Stimulated activated CD8-positive, alpha-beta memory T cell treated with anti-CD3 and anti-CD28 coated beads, Interleukin-12 subunit alpha, Interleukin-12 subunit beta, amount 100 ng/mL, for 24 hours (primary cell): ENCODE data around the gene CORO7.
"Not testable (repeated sequence)": the region's sequence is repeated elsewhere in the genome, so short reads cannot be mapped to it uniquely, and the experiment has no call there.

Experiments used
- DNase-seq: peaks from one replicate; pipeline ENCODE4 v3.0.0-alpha.2; 2020; ENCODE audit errors: extremely low read depth

CORO7 gene

DNA sequence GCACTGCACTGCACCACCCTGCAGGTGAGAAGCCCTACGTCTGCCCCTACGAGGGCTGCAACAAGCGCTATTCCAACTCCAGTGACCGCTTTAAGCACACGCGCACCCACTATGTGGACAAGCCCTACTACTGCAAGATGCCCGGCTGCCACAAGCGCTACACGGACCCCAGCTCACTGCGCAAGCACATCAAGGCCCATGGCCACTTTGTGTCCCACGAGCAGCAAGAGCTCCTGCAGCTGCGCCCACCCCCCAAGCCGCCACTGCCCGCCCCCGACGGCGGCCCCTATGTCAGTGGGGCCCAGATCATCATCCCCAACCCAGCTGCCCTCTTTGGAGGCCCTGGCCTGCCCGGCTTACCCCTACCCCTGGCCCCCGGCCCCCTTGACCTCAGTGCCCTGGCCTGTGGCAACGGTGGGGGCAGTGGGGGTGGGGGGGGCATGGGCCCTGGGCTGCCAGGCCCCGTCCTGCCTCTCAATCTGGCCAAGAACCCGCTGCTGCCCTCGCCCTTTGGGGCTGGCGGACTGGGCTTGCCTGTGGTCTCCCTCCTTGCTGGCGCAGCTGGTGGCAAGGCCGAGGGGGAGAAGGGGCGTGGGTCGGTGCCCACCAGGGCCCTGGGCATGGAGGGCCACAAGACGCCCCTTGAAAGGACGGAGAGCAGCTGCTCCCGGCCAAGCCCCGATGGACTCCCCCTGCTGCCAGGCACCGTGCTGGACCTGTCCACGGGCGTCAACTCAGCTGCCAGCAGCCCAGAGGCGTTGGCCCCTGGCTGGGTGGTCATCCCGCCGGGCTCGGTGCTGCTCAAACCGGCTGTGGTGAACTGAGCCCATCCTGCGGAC, 79.5 kb downstream of the CORO7 start:
- DNase-seq = no peak

DNA sequence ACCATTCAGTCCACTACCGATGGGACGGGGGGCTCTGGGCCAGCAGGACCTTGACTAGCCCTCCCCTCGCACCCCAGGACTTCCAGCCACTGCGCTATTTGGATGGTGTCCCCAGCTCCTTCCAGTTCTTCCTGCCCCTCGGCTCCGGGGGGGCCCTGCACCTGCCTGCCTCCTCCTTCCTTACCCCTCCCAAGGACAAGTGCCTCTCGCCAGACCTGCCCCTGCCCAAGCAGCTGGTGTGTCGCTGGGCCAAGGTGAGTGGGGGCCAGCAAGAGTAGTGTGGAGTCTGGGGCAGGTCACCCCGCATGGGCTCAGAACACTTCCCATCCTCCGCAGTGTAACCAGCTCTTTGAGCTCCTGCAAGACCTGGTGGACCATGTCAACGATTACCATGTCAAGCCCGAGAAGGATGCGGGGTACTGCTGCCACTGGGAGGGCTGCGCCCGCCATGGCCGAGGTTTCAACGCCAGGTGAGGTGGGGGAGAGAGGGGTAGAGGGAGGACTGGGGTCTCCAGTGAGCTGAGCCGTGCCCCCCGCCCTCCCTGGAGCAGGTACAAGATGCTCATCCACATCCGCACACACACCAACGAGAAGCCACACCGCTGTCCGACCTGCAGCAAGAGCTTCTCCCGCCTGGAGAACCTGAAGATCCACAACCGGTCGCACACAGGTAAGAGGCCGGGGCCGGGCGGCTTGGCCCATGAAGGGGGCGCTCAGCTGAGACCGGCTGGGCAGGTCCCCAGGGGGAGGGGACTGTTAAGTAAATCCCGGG, 81.5 kb downstream of the CORO7 start:
- DNase-seq = no peak

DNA sequence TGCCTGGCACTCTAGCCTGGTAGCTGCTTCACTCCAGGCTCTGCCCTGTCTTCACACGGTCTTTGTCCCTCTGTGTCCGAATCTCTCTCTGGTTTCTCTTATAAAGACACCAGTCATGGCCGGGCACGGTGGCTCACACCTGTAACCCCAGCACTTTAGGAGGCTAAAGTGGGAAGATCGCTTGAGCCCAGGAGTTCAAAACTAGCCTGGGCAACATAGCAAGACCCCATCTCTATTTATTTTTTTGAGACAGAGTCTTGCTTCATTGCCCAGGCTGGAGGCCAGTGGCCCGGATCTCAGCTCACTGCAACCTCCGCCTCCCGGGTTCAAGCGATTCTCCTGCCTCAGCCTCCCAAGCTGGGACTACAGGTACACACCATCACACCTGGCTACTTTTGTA, 82.7 kb downstream of the CORO7 start:
- DNase-seq = not testable (repeated sequence)

DNA sequence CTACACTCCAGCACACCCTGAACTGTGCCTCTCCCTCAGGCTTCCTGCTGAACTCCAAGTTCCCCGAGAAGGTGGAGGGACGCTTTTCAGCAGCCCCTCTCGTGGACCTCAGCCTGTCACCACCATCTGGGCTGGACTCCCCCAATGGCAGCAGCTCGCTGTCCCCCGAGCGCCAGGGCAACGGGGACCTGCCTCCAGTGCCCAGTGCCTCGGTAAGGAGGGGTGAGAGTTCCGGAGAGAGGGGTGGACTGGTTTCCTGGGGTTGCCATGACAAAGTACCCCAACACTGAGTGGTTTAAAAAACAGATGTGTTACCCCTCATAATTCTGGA, 83.1 kb downstream of the CORO7 start:
- DNase-seq = no peak

DNA sequence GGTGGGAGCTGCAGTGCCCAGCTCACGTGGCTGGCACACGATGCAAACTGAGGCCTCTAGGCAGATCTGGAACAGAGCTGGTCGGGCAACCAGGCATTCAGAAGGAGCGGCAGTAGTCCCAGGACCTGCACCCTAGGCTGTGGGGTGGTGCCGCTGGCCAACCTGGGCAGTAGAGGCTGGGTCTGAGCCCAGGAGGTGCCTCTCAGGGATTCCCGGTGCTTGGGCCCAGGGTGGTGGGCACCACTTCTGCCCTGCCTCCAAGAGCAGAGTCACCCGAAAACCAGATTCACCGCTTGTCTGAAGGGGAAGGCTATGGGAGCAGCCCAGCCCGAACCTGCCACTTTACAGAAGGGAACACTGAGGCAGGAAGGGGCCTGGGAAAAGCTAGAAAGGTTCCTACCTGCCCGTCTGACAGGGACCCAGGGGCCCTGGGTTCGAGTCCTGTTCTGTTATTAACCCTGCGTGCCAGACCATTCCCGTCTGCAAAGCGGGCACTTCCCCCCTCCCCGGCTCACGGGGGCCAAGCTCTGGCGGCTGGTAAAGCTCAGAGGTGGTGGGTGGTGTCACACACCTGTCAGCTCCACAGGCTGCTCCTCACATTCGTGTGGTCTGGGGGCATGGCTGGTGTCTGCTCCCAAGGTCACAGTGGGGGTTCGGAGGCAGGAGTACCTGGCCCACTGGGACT, 83.6 kb downstream of the CORO7 start:
- no peak for DNase-seq

DNA sequence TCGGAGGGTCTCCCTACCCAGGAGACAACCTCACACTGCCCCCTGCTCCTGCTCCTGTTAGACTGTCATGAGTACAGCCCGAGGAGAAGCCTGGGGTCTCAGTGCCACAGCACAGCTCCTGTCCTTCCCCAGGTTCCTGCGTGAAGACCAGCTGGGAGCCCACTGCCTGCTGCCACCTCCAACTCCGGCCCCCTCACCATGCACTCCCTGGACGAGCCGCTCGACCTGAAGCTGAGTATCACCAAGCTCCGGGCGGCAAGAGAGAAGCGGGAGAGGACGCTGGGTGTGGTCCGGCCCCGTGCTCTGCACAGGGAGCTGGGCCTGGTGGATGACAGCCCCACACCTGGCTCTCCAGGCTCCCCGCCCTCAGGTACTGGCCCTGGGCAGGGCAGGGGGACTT, 84.3 kb downstream of the CORO7 start:
- no peak for DNase-seq

DNA sequence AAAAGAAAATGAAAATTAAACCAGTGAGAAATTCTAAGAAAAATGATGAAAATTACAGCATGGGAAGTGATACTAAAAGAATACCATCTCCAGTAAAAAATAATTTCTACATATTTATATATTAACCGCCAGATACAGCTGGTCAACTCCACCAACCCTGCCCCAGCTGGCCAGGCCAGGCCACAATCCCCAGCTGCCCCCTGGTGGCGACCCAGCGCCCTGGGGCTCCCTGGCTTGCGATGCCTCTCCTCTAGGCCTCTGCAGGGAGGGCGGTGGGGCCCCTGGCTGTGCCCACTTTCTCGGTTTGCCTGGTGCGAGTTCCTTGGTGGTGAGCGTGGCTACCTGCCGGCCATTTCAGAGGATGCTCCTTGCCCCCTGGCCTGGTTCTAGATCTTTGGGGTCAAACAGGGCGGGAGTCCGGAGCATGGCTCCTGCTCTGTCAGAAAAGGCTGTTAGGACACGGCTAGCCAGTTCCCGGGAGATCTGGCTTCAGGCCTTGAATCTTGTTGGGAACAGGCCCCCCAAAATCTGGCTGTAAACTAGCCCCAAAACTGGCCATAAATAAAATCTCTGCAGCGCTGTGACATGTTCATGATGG, 86.0 kb downstream of the CORO7 start:
- no peak for DNase-seq

DNA sequence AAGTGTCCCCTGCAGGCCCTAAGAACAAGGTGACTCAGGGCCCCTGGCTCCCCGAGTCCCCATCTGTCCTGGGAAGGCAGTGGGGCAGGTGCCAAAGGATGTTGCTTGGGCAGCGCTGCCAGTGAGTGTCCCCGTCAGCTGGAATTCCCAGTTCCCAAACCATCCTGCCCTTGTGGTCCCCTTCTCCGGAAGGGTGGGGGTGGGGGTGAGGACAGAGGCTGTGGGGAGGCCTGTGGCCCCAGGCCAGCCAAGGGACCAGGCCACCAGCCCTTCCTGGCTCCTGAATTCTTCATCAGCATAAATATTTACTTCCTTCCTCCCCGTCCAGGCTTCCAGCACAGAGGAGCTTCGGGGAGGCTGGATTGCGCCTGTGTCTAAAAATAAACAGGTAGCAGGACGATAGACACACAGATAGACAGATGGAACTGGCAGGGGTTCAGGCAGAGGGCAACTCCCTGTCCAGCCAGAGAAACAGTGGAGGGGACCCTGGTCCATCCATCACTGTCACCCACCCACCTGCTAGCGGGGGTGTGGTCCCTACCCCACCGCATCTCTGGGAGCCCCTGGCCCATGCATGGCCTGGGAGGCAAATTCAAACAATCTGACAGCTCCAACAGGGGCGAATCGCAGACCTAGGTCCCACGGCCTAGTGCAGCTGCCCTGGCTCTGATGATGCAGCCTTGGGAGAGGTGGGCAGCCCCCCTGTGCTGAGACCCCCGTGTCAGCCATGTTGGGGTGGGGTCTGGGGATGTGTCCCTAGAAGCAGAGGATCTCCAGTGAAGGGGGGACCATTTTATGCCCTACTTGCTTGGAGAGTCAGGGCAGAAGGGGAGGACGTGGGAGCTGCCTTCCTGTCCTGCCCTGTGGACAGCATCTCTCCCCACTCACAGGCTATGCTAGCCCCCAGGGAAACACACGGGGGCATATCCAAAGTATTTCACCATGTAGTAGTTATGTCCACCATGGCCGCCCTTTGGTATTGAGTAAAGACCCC, 87.3 kb downstream of the CORO7 start:
- no peak for DNase-seq

DNA sequence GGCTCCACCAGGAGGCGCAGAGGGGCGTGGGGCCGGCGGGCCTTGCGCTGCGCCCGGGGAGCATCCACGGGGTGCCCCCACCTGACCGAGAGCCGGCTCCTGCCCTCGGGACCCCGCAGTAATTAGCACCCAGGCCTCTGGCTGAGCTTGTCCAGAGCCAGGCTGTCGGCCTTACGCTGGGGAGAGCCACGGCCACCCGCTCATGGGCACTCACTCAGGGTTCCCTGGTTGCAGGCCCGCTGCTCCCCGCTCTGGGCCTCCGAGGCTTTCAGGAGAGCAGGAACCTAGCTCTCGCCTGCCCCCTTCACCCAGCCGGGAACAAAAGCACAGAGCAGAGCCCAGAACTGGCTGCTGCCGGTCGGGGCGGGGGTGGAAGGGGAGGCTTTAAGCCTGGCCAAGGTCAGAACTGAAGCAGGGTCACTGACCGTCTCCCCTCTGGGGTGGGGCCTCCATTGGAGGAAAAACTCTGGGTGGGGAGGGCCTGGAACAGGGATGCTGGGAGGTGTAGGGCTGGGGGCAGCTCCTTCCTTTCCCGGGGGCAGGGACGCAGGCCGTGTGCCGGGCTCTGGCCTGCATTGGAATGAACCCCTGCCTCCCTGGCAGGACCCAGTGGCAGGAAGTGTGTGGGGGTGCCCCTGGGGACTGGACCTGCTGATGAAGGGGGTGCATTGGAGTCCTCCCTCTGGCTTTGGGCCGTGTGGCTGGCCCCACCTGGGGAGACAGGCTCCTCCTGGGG, 88.2 kb downstream of the CORO7 start:
- no peak for DNase-seq

DNA sequence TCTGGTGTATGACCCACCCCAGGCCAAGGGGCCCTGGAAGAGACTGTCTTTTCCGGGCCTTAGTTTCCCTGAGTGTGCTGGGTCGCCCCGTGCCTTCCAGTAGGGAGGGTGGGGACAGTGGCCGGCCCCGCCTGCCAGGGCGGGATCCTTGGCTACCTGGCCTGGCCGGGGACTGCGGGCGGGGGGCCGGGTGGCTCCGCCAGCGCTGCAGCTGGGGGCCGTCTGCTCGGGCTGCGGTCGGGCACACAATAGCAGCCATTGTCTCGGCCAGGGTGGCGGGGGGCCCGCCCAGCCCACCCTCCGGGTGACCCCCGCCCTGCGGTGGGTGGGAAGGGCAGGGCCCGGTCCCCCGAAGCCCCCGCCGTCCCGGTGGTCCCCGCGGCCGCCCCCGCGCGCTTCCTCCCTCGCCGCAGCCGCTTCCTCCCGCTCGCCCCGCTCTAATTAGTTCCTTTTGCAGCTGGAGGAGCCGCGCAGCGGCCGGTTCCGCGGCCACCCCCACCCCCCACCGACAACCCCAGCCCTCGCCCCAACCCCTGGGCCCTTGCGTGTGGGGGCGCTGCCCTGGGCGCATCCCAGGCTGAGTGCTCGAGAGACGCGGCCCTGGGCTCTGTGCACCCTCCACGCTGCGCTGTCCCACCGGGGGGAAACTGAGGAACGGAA, 88.9 kb downstream of the CORO7 start:
- no peak for DNase-seq

DNA sequence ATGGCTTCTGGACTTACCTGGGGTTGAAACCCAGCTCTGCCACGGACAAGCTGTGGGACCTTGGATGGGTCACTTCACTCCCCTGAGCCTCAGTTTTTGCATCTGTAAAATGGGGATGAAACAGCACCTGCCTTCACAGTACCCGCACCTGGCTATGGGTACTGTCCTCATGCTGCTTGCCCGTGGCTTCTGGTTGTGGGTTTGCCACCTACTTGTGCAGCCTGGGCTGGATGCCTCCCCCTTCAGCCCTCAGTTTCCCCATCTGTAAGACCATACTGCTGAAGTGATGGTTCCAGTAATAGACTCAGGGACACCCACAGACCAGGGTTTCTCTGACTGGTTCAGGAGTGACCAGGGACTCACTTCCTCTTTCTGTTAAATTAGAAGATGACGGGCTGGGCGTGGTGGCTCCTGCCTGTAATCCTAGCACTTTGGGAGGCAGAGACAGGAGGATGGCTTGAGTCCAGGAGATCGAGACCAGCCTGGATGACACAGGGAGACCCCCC, 91.1 kb downstream of the CORO7 start:
- DNase-seq = no peak

DNA sequence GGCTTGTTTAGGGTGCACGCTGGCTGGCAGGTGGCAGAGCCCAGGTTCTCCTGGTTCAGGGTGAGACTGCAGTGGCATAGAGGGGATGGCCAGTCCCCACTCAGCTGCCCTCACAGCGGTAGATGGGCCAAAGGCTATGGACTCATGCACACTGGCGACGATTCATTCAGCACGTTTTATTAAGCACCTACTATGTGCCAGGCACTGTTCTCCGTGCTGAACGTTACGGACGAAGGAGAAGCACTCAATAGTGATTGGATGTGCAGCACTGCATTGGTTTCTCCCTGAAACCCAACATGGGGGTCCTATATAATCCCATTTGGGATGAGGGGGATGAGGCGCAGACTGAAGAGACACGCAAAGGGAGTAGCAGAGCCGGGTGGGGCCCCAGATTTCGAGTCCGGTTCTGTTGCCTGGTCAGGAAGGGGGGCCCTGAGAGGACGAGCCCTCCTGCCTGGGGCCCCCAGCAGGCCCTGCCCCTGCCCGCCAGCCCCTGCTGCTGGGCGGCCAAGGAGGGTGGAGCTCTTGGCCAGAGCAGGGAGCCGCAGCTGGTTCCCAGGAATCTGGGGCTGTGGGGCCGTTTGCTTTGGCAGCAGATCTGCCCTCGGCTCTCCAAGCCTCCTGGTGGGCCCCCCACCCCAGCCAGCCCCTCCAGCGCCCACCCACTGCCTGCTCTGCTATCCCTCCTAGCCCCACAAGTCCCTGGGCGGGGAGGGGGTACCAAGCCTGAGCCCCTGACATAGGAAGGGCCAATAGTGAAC, 91.7 kb downstream of the CORO7 start:
- no peak for DNase-seq

DNA sequence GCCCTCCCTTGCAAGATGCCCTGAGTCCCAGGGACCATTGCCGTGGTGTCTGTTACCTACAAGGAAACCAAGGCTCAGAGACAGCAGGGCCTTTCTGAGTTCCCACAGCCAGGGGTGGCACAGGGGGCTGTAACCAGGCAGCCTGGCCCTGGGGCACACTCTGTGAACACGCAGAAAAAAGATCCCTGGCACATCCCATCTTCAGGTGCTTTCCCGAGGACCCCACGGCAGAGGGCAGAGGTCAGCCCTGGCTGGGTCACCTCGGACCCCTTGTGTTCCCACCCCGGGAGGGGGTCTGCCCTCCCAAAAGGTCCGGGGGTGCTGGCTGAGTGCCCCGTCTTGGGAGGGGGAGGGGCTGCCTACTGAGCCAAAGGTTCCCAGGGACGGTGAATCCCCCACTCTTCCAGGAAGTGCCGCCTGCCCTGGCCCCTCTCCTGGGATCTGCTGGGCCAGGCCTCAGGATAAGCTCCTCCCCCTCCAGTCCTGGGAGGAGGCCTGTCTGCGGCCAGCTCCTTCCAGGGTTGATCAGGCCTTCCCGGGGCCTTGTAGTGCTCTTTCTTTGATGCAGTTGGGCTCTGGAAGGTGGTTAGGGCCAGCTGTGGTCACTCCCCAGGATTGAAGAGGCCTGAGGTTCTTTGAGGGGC, 92.4 kb downstream of the CORO7 start:
- DNase-seq = no peak

DNA sequence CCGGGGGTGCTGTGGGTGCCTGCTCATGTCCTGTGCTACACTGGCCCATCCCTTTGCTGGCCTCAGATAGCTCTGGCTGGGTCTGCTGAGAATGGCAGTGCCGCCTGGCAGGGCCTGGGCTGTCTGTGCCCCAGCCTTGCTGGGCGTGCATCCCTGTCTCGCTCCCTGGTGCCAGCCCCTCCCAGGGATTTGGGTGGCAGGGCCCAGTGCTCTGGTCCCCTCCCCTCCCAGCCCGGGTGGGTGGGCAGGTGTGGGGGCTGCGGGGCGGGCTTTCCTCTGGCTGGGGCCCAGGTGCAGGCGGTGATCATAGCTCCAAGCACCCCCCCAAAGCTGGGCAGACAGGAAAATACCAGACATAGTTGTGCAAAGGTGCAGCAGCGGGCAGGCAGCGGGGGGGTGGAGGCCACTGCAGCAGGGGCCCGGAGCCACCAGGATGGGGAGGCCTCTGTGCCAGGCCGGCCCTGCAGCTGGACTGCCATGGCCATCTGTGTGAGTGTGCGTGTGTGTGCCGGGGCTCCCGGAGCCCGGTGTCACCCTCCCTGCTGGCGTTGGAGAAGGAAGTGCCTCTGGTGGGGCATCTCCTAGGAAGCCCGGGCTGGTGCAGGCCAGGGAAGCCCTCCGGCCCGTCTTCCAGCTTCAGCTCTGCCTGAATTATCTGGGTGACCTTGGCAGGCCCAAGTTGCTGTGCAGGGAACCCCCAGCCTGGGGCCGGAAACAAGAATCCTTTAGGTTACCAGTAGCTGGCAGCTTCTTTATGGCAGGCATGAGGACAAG, 93.1 kb downstream of the CORO7 start:
- DNase-seq = no peak

DNA sequence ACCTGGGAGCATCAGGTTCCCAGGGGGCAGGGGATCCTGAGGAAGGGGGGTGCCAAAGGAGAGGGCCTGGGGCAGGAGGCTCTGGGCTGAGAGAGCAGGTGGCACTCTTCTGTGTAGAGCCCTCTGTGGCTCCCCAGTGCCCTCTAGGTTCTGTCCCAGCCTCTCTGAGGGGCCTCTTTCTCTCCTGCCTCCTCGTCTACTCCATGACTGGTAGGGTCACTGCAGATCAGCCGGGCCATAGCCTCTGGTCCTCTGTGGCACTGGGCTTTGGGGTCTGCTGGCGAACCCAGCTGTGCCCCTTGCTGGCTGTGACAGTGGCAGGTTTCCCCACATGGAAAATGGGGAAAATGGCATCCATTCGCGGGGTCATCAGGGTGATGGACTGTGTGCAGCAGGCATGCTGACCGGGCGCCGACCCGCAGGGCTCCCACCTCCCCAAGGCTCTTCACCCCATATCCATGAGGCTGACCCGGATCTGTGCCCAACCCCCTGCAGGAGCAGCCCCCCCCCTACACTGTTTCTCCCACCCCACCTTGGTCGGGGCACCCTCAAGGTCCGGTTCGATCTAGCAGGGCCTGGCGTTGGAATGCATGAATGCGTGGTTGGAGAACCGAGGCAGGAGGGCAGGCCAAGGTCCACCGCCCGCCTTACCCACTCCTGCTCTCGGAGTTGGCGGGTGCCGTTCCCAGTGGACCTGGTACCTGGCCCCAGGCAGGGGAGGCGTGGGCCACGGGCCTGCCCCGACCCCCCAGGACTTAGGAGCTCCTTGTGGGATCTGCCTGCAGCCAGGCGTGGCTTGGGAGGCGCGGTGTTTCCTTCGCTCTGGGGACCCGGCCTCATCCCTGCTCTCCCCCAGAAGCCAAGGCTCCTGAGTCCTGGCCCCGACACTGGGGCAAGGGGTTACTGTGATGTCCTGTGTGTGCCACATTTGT, 94.0 kb downstream of the CORO7 start:
- no peak for DNase-seq

DNA sequence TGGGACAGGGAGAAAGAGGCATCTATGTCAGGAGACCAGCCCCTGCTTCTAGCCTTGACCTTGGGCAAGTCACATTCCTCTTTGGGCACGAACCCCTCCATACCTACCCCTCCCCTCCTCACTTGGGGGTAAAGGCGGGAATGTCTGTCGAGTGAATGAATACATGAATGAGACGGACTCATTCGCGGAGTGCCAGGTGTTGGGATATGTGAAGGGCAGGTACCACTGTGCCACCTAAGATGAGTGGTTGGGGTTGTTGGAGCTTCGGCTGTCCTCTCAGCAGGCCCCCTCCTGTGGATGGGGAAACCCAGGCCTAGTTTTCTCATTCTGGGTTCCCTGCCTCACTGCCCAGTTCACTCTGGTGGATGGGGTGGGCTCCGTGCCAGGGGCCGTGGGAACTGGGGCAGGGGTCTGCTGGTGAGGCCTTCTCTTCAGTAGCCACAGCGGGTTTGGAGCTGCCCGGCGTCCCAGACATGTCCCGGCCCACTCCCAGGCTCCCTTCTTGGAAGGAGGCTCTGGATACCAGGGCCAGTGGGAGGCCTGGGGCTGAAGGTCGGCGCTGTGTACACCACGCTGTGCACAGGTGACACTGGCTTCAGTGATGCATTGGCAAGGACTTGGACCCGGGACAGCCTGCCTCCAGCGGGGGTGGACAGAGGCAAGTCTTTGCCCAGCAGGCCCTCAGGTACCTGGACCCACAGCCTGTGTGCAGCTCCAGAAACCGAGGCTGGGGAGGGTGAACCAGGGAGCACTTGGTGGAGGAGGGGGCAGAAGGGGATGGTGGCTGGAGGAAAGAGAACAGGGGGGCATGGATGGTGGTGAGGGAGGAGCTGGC, 94.9 kb downstream of the CORO7 start:
- no peak for DNase-seq
